GM21390 (cell line): ENCODE measurements around the gene IARS1.

Experiments
- ATAC-seq: cut with Tn5 transposase; IDR thresholded peaks from one replicate; pipeline ENCODE4 v1.9.1; 2021; ENCODE audit not compliant: unreplicated experiment

Gene IARS1

GRCh38 chr9:92247296-92247695 is 46.2 kb downstream of the IARS1 start:
- ATAC-seq = no peak

DNA sequence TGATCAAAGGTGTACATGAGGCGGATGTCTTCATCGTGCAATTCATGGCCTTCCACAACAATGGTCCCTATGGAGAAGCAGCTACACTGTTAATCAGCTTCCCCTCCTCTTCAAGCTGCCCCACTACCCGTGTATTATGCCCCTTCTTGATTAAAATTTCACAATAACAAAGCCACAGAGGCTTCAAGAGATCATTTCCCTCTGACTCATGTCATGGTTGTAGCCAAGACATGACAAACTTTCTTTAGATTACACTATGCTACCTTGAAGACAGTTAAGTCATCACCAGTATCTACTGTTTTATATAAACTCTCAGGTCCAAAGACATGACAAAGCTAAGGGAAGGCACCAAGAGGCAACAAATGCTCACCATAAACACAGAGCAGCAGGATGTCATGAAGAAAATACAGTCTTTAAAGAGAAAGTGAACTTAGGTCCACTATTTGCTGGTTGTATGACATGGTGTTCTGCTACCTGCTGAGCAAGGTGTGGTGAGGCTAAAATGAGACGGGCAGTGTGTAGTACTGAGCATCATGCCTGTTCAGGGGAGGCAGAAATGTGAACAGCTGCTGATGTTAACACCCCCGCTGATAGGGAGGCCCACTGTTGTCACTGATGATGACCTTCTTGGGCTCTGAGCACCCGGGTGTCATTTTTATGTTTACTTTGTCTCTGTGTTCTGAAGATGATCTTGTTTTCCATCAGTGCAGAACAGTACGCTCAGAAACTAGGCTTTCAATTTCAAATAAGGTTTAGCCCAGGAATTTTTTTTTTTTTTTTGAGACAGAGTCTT is 48.3 kb downstream of the IARS1 start:
- ATAC-seq = no peak
